IMR-90 (cell line): ENCODE data around the gene TSR3. TPM values are rescaled to one million over a fixed set of nuclear protein-coding genes. Genes with fewer than 3 reads are reported as not detected.

Source experiments
- ATAC-seq: fragments of 200-7000 bp; cut with Tn5 transposase; 2 replicates; pipeline ENCODE4 v1.9.1; 2020; ENCODE audit warnings: low read depth, mild to moderate bottlenecking, moderate library complexity
- BruUV-seq: library from RNA; stranded (reverse); fragments of 400-500 nt; replicated peaks from 2 replicates; lab custom pipeline; 2021; lab: Mats Ljungman, UMichigan
- CTCF ChIA-PET: fragments of 300-600 bp; formaldehyde crosslinking; extraction: SDS; loops from one replicate; lab custom pipeline; 2021; ENCODE audit warnings: antibody characterized with exemption; lab: Yijun Ruan, JAX
- POLR2A ChIA-PET: fragments of 300-600 bp; sonication (Branson Sonifier 250); formaldehyde crosslinking; loops from one replicate; lab custom pipeline; 2022; ENCODE audit warnings: antibody characterized with exemption; ENCODE audit not compliant: unreplicated experiment; lab: Charles Lee
- DNase-seq: peaks from one replicate; pipeline ENCODE4 v3.0.0; 2013
- H2AFZ ChIP-seq: replicated peaks from 2 replicates; pipeline ENCODE3; 2013; ENCODE audit warnings: low read length, mild to moderate bottlenecking; ENCODE audit not compliant: poor library complexity
- H2AK5ac ChIP-seq: 2 replicates; pipeline ENCODE4 v1.6.1; 2013; ENCODE audit warnings: low read depth, low read length, inconsistent platforms
- H2AK9ac ChIP-seq: replicated peaks from 2 replicates; pipeline ENCODE3; 2013; ENCODE audit warnings: mild to moderate bottlenecking, low read depth, low read length, moderate library complexity; ENCODE audit not compliant: poor library complexity
- H2BK120ac ChIP-seq: 2 replicates; pipeline ENCODE4 v1.6.1; 2013; ENCODE audit warnings: low read depth, low read length, inconsistent platforms
- H2BK15ac ChIP-seq: 3 replicates; pipeline ENCODE4 v1.6.1; 2013; ENCODE audit warnings: low read depth, low read length, inconsistent platforms
- H2BK20ac ChIP-seq: 2 replicates; pipeline ENCODE4 v1.6.1; 2013; ENCODE audit warnings: low read depth, mild to moderate bottlenecking, inconsistent platforms, low read length, moderate library complexity
- H2BK5ac ChIP-seq: 2 replicates; pipeline ENCODE4 v1.6.1; 2013; ENCODE audit warnings: mild to moderate bottlenecking, low read depth, low read length, inconsistent platforms; ENCODE audit not compliant: poor library complexity, severe bottlenecking
- H3K14ac ChIP-seq: replicated peaks from 2 replicates; pipeline ENCODE4 v1.6.1; 2013; ENCODE audit warnings: low read depth, low read length, inconsistent platforms
- H3K18ac ChIP-seq: 2 replicates; pipeline ENCODE4 v1.6.1; 2013; ENCODE audit warnings: low read depth, low read length, control low read depth
- H3K23ac ChIP-seq: 2 replicates; pipeline ENCODE4 v1.6.1; 2013; ENCODE audit warnings: low read depth, low read length, inconsistent platforms
- H3K27ac ChIP-seq: 2 replicates; pipeline ENCODE4 v1.5.1; 2013; ENCODE audit warnings: mild to moderate bottlenecking, control low read depth, low read length; ENCODE audit not compliant: insufficient read depth
- H3K27me3 ChIP-seq: 2 replicates; pipeline ENCODE4 v1.6.1; 2013; ENCODE audit warnings: low read length; ENCODE audit not compliant: control insufficient read depth, insufficient read depth
- H3K36me3 ChIP-seq: 2 replicates; pipeline ENCODE4 v1.6.1; 2013; ENCODE audit warnings: low read length, mixed read lengths; ENCODE audit not compliant: control insufficient read depth, insufficient read depth
- H3K4ac ChIP-seq: 2 replicates; pipeline ENCODE4 v1.6.1; 2013; ENCODE audit warnings: low read depth, low read length, inconsistent platforms
- H3K4me1 ChIP-seq: 2 replicates; pipeline ENCODE4 v1.6.1; 2013; ENCODE audit warnings: low read length, mixed read lengths; ENCODE audit not compliant: control insufficient read depth, insufficient read depth
- H3K4me2 ChIP-seq: 2 replicates; pipeline ENCODE4 v1.6.1; 2013; ENCODE audit warnings: low read depth, mild to moderate bottlenecking, control low read depth, low read length, moderate library complexity
- H3K4me3 ChIP-seq: 2 replicates; pipeline ENCODE4 v1.5.1; 2013; ENCODE audit warnings: low read depth, mild to moderate bottlenecking, control low read depth, low read length, moderate library complexity; ENCODE audit not compliant: insufficient read depth
- H3K56ac ChIP-seq: 2 replicates; pipeline ENCODE4 v1.6.1; 2013; ENCODE audit warnings: low read length, inconsistent platforms; ENCODE audit not compliant: insufficient read depth; ENCODE audit errors: extremely low read depth
- H3K79me1 ChIP-seq, 2 experiments: 2 replicates each; pipeline ENCODE4 v1.6.1; 2013; ENCODE audit warnings: low read length in 2 of 2, inconsistent platforms in 1 of 2, low read depth in 1 of 2
- H3K9ac ChIP-seq: 2 replicates; pipeline ENCODE4 v1.6.1; 2013; ENCODE audit warnings: low read depth, low read length, control low read depth
- H3K9me1 ChIP-seq: 2 replicates; pipeline ENCODE4 v1.6.1; 2013; ENCODE audit warnings: low read length, inconsistent platforms; ENCODE audit not compliant: insufficient read depth
- H3K9me3 ChIP-seq: 2 replicates; pipeline ENCODE4 v1.6.1; 2013; ENCODE audit warnings: low read length; ENCODE audit not compliant: control insufficient read depth, insufficient read depth
- H4K20me1 ChIP-seq: 2 replicates; pipeline ENCODE4 v1.6.1; 2013; ENCODE audit warnings: low read length, inconsistent platforms; ENCODE audit not compliant: insufficient read depth
- H4K5ac ChIP-seq: 2 replicates; pipeline ENCODE4 v1.6.1; 2013; ENCODE audit warnings: mild to moderate bottlenecking, low read depth, low read length, control low read depth
- H4K8ac ChIP-seq, 2 experiments: 2 replicates each; pipeline ENCODE4 v1.6.1; 2013; ENCODE audit warnings: low read depth in 2 of 2, low read length in 2 of 2, control low read depth in 1 of 2, inconsistent platforms in 1 of 2
- H4K91ac ChIP-seq: 2 replicates; pipeline ENCODE4 v1.6.1; 2013; ENCODE audit warnings: low read depth, low read length, inconsistent platforms; ENCODE audit not compliant: insufficient read depth
- CHD1 ChIP-seq: IDR thresholded peaks from 2 replicates; pipeline ENCODE4 v1.6.1; 2012; ENCODE audit warnings: low read depth, low read length, improper control_type of control experiment
- FOS ChIP-seq: fragments of 150-350 bp; IDR thresholded peaks from 2 replicates; pipeline ENCODE4 v1.6.1; 2016; ENCODE audit warnings: low read depth, low read length
- MAFK ChIP-seq: IDR thresholded peaks from 2 replicates; pipeline ENCODE4 v1.6.1; 2012; ENCODE audit warnings: low read depth, low read length, improper control_type of control experiment
- MAZ ChIP-seq: IDR thresholded peaks from 2 replicates; pipeline ENCODE4 v1.6.1; 2012; ENCODE audit warnings: low read depth, mild to moderate bottlenecking, low read length, improper control_type of control experiment, moderate library complexity, borderline replicate concordance
- MXI1 ChIP-seq: IDR thresholded peaks from 2 replicates; pipeline ENCODE4 v1.6.1; 2012; ENCODE audit warnings: low read depth, mild to moderate bottlenecking, low read length, moderate library complexity, borderline replicate concordance
- NFE2L2 ChIP-seq: fragments of 150-350 bp; IDR thresholded peaks from 2 replicates; pipeline ENCODE4 v1.6.1; 2016; ENCODE audit warnings: low read depth, mild to moderate bottlenecking, low read length
- RAD21 ChIP-seq: IDR thresholded peaks from 2 replicates; pipeline ENCODE4 v1.6.1; 2012; ENCODE audit warnings: low read length, improper control_type of control experiment
- RCOR1 ChIP-seq: IDR thresholded peaks from 2 replicates; pipeline ENCODE4 v1.6.1; 2012; ENCODE audit warnings: mild to moderate bottlenecking, low read length, improper control_type of control experiment; ENCODE audit not compliant: insufficient replicate concordance
- RFX5 ChIP-seq: IDR thresholded peaks from 2 replicates; pipeline ENCODE4 v1.8.0; 2012; ENCODE audit warnings: low read depth, mild to moderate bottlenecking, low read length, moderate library complexity
- WGBS, 2 experiments: methylation state at CpG; one replicate each; pipeline versions ENCODE4 v1.1.5 to v1.1.7; 2013; ENCODE audit warnings: missing lambda C conversion rate in 2 of 2; ENCODE audit not compliant: insufficient read length in 1 of 2; ENCODE audit errors: extremely low coverage in 2 of 2; 5-methylcytosine and 5-hydroxymethylcytosine counted together
- dilution Hi-C: fragments of 300-500 bp; cut with HindIII; formaldehyde crosslinking; loops from one replicate; pipeline ENCODE4 v1.14.3; 2018; ENCODE audit warnings: low sequenced_read_pairs; ENCODE audit not compliant: unreplicated experiment
- in situ Hi-C: fragments of 300-500 bp; cut with MboI; formaldehyde crosslinking; loops from 3 replicates; pipeline ENCODE4 v1.14.3; 2019; ENCODE audit warnings: low sequenced_read_pairs, inconsistent platforms, mixed read lengths
- intact Hi-C: fragments of 100-400 bp; cut with micrococcal nuclease; formaldehyde crosslinking; loops from 2 replicates; pipeline ENCODE4 v1.10.0; 2022
- polyA plus RNA-seq, 3 experiments: library from polyadenylated mRNA; depleted of rRNA; stranded (reverse); fragments of >200 nt; gene quantifications; 2 replicates each; pipeline ENCODE4 v1.2.3, GENCODE V29; 2012; ENCODE audit warnings: low replicate concordance in 1 of 3
- total RNA-seq: library from RNA; depleted of rRNA; stranded (reverse); fragments of >200 nt; gene quantifications from 2 replicates; pipeline ENCODE4 v1.2.3, GENCODE V29; 2012

TSR3 gene
- total and polyA plus RNA-seq, 2 of the 4 experiments (the other 2 are of a cell fraction): 38.0 to 52.9 TPM

DNA sequence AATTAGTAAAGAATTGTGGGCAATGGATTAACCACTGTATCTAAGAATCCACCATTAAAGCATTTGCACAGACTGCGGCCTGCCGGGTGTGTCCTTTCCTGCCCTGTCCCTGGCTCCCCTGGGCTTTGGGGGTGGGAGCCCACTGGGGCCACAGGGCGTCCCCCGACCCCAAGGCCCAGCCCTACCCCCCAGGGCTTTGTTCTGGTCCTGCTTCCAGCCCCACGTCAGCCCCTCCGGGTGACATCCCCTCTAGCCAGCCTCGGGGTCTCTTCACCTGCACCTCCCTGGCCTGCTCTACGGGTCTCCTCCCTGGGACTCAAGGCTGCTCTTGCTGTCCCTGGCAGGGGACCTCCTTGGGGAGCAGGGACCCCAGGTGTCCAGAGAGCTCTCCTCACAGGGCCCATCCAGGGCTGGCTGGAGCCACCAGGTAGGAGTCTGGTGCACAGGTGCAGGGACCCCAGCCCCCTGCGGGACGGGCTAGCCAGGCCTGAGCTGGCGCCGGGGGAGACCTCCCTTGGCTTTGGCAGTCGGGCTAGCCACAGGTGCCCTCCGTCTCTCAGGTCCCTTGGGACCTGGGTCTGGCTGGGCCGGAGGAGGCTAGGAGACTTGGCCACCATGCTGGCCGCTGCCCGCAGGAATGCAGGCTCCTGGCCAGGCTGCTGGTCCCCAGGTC, 24.6 kb downstream of the TSR3 start:
- no peak overlapping the region for H4K91ac ChIP-seq
- H3K4me1 ChIP-seq: peaks cover 4% of the 10 kb centered on the region
- no peak overlapping the region for H2AK5ac ChIP-seq
- no peak overlapping the region for H3K4ac ChIP-seq
- H2BK20ac ChIP-seq: no peak overlapping the region
- H2BK120ac ChIP-seq: no peak overlapping the region
- DNase-seq (no peak), ATAC-seq (no peak)
- peaks cover 28% of the 10 kb centered on the region; the same call in 1 of the 2 replicates for H3K36me3 ChIP-seq
- intact Hi-C loops (no loop called here), in situ Hi-C loops (no loop called here), dilution Hi-C loops (no loop called here)
- 96% methylated on average over 6 of the region's 17 CpGs; no CpG with 5 or more reads in 1 of the 2 experiments for WGBS, 2 experiments
- H3K56ac ChIP-seq: no peak overlapping the region
- H4K8ac ChIP-seq: no peak overlapping the region
- H3K9me3 ChIP-seq: peaks cover 3% of the 10 kb centered on the region; the same call in 1 of the 2 replicates
- H4K20me1 ChIP-seq: peaks cover 30% of the 10 kb centered on the region
- no peak overlapping the region for H3K9ac ChIP-seq
- no peak overlapping the region for H4K5ac ChIP-seq
- ChIA-PET POLR2A (interaction anchor here (0.6 kb wide), 1 partner anchor 384 kb away, joined by 3 read pairs; no protein-coding TSS in a partner anchor), CTCF (no interaction called here)
- H3K18ac ChIP-seq: no peak overlapping the region
- peaks cover 0 to 7% of the 10 kb centered on the region in 2 experiments; a peak in 1 of 4 replicates for H3K79me1 ChIP-seq
- peak overlapping the region; percentile 13 for H2AK9ac ChIP-seq
- no peak overlapping the region for H2AFZ ChIP-seq
- TF ChIP-seq RAD21 (no peak), RFX5 (no peak), MXI1 (no peak), RCOR1 (no peak), NFE2L2 (no peak), MAFK (no peak), MAZ (no peak), FOS (no peak), CHD1 (no peak)
- H3K4me2 ChIP-seq: no peak overlapping the region
- no TSS peak for BruUV-seq
- H3K4me3 ChIP-seq: no peak overlapping the region
- H3K27me3 ChIP-seq: peaks cover 7% of the 10 kb centered on the region
- no peaks in the 10 kb centered on the region for H3K9me1 ChIP-seq
- H3K14ac ChIP-seq: no peak overlapping the region
- no peak overlapping the region for H2BK5ac ChIP-seq
- no peak overlapping the region for H3K27ac ChIP-seq
- H2BK15ac ChIP-seq: no peak overlapping the region
- no peak overlapping the region for H3K23ac ChIP-seq
